ENCODE data around the gene BEGAIN. TPM values are rescaled to one million over a fixed set of nuclear protein-coding genes. Genes with fewer than 3 reads are reported as not detected.
A peak's percentile ranks its signal among the peaks of the same experiment; 100 is the strongest.

Gene BEGAIN
- polyA plus RNA-seq, 2 of the 4 experiments (the other 2 are of a cell fraction) = 1.4 to 3.7 TPM

DNA sequence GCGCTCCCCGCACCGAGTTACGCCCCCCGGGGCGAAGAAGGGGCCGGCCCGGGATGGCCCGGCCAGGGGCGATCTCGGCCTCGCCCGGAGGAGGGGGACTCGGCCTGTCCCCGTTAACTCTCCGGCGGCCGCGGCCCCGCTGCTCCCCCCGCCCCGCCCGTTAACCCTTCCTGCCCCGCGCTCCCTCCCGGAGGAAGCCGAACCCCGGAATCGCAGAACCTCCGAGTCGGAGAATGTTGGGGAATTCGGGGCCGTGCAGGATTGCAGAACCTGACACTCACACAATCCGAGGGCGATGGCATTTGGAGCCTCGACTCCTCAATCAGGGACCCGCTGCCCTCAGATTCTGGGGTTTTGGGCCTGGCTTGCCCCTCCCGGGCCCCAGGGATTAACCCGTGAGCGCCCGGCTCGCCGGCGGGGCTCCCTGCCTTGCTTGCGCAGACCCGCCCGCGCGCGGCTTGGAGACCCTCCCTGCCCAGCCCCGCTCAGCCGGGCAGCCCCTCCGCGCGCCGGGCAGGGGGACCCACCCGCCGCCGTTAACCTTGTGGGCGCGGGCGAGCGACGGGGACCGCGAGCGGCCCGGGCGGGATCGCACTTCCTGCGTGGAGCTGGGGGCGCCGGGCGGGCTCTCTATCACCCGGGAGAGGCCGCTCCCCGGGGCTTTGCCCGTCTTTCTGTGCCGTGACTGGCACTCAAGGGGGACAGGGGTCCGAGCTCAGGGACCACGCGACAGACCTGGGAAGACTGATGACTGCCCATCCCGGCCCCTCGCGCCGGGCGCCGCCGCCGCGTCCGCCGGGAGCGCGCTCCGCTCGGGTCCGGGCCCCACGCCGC is 18.8 kb downstream of the BEGAIN start:
- ATAC-seq (no peak; a peak in 1 of 6 replicates), DNase-seq (ENCODE audit: low read depth in 1 of 2, low spot score in 1 of 2) (no peak), FAIRE-seq (no peak)
- Histone ChIP-seq H3K4me1 (peaks cover 7% of the 10 kb centered on the region; the same call in 1 of the 3 replicates), H3K27ac (peak overlapping the region; percentile 41 to 83), H3K9me3 (no peaks in the 10 kb centered on the region), H3K4me2 (peak overlapping the region; percentile 98), H3K4me3 (peak overlapping the region; percentile 56)
- TF ChIP-seq, protein P1, sequence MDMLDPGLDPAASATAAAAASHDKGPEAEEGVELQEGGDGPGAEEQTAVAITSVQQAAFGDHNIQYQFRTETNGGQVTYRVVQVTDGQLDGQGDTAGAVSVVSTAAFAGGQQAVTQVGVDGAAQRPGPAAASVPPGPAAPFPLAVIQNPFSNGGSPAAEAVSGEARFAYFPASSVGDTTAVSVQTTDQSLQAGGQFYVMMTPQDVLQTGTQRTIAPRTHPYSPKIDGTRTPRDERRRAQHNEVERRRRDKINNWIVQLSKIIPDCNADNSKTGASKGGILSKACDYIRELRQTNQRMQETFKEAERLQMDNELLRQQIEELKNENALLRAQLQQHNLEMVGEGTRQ (IDR thresholded peaks at IDR 0.05) = no peak
- TF ChIP-seq BHLHE40 (IDR thresholded peaks at IDR 0.05; ENCODE audit: low read depth, low read length) (no peak), RARB (CRISPR knock-in tag; IDR thresholded peaks at IDR 0.05) (no peak), HOXB13 (CRISPR knock-in tag; IDR thresholded peaks at IDR 0.05; ENCODE audit: low read depth) (no peak), CBX2 (IDR thresholded peaks at IDR 0.05; ENCODE audit: borderline replicate concordance, low read depth) (no peak), ZFP36 (IDR thresholded peaks at IDR 0.05; ENCODE audit: borderline replicate concordance, partially characterized antibody) (no peak), POLR2AphosphoS2 (conservative IDR thresholded peaks at IDR 0.05; ENCODE audit: low read length) (no peak), KDM1A (IDR thresholded peaks at IDR 0.05; ENCODE audit: low read depth) (no peak), RAD21 (conservative IDR thresholded peaks at IDR 0.05 in 1 of 2, IDR thresholded peaks at IDR 0.05 in 1 of 2) (no peak), NR3C1 (IDR thresholded peaks at IDR 0.05) (no peak), RCOR1 (IDR thresholded peaks at IDR 0.05; ENCODE audit: low read depth, low read length) (no peak), CEBPB (IDR thresholded peaks at IDR 0.05) (no peak), RFX5 (IDR thresholded peaks at IDR 0.05) (no peak), ZC3H11A (IDR thresholded peaks at IDR 0.05) (no peak), JUN (IDR thresholded peaks at IDR 0.05) (no peak), CBX8 (IDR thresholded peaks at IDR 0.05) (no peak)
- TF ChIP-seq, protein P2, sequence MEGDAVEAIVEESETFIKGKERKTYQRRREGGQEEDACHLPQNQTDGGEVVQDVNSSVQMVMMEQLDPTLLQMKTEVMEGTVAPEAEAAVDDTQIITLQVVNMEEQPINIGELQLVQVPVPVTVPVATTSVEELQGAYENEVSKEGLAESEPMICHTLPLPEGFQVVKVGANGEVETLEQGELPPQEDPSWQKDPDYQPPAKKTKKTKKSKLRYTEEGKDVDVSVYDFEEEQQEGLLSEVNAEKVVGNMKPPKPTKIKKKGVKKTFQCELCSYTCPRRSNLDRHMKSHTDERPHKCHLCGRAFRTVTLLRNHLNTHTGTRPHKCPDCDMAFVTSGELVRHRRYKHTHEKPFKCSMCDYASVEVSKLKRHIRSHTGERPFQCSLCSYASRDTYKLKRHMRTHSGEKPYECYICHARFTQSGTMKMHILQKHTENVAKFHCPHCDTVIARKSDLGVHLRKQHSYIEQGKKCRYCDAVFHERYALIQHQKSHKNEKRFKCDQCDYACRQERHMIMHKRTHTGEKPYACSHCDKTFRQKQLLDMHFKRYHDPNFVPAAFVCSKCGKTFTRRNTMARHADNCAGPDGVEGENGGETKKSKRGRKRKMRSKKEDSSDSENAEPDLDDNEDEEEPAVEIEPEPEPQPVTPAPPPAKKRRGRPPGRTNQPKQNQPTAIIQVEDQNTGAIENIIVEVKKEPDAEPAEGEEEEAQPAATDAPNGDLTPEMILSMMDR (IDR thresholded peaks at IDR 0.05) = no peak
- TF ChIP-seq, protein P3, sequence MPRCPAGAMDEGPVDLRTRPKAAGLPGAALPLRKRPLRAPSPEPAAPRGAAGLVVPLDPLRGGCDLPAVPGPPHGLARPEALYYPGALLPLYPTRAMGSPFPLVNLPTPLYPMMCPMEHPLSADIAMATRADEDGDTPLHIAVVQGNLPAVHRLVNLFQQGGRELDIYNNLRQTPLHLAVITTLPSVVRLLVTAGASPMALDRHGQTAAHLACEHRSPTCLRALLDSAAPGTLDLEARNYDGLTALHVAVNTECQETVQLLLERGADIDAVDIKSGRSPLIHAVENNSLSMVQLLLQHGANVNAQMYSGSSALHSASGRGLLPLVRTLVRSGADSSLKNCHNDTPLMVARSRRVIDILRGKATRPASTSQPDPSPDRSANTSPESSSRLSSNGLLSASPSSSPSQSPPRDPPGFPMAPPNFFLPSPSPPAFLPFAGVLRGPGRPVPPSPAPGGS (IDR thresholded peaks at IDR 0.05) = no peak
- POLR2A ChIA-PET = no interaction called here
- WGBS (ENCODE audit: missing lambda C conversion rate) = no CpG with 5 or more reads among the region's 100 CpGs
- CTCF ChIA-PET = interaction anchor here (0.9 to 1.6 kb wide), 4 partner anchors 9 to 183 kb away, joined by 3 to 6 read pairs (median 3); no protein-coding TSS in a partner anchor

DNA sequence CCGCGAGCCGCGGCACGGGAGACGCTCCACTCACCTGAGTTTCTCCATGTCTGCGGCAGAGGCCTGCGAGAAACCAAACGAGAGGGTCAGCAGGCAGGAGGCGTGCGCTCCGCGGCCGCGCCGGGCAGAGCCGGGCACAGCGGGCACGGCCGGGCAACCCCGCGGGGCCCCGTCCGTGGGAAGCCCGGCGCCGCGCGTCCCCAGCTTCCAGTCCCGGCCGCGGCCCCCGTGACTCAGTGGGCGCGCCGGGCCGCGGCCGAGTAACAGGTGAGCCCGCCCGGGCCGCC is 19.4 kb downstream of the BEGAIN start:
- Histone ChIP-seq H3K4me1 (peaks cover 7% of the 10 kb centered on the region; the same call in 1 of the 3 replicates), H3K27ac (peak overlapping the region; percentile 41 to 83; a peak in 4 of 6 replicates), H3K4me3 (peak overlapping the region; percentile 56), H3K9me3 (no peaks in the 10 kb centered on the region), H3K4me2 (peak overlapping the region; percentile 98)
- peak in 1 of 2 experiments; percentile 23; a peak in 2 of 6 replicates for ATAC-seq
- CTCF ChIA-PET = no interaction called here
- no peak for TF ChIP-seq FOXS1 (CRISPR knock-in tag; IDR thresholded peaks at IDR 0.05)
- TF ChIP-seq TP53 (CRISPR knock-in tag; IDR thresholded peaks at IDR 0.05) = no peak
- no peak for TF ChIP-seq TFCP2L1 (CRISPR knock-in tag; IDR thresholded peaks at IDR 0.05)
- no peak for TF ChIP-seq CEBPB (IDR thresholded peaks at IDR 0.05)
- no peak for TF ChIP-seq FOSB (CRISPR knock-in tag; IDR thresholded peaks at IDR 0.05)
- no peak for TF ChIP-seq NFE2L2 (conservative IDR thresholded peaks at IDR 0.05; ENCODE audit: low read length)
- no peak for TF ChIP-seq NR3C1 (IDR thresholded peaks at IDR 0.05)
- TF ChIP-seq CBX2 (IDR thresholded peaks at IDR 0.05; ENCODE audit: borderline replicate concordance, low read depth) = no peak
- TF ChIP-seq, protein P1 (IDR thresholded peaks at IDR 0.05) = no peak
- TF ChIP-seq, protein P4, sequence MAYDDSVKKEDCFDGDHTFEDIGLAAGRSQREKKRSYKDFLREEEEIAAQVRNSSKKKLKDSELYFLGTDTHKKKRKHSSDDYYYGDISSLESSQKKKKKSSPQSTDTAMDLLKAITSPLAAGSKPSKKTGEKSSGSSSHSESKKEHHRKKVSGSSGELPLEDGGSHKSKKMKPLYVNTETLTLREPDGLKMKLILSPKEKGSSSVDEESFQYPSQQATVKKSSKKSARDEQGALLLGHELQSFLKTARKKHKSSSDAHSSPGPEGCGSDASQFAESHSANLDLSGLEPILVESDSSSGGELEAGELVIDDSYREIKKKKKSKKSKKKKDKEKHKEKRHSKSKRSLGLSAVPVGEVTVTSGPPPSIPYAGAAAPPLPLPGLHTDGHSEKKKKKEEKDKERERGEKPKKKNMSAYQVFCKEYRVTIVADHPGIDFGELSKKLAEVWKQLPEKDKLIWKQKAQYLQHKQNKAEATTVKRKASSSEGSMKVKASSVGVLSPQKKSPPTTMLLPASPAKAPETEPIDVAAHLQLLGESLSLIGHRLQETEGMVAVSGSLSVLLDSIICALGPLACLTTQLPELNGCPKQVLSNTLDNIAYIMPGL (CRISPR knock-in tag; IDR thresholded peaks at IDR 0.05; ENCODE audit: borderline replicate concordance) = no peak
- no peak for TF ChIP-seq ZSCAN20 (CRISPR knock-in tag; IDR thresholded peaks at IDR 0.05)
- TF ChIP-seq MAZ (IDR thresholded peaks at IDR 0.05; ENCODE audit: borderline replicate concordance, low read depth, low read length) = no peak
- TF ChIP-seq RFX5 (IDR thresholded peaks at IDR 0.05) = no peak
- DNase-seq (ENCODE audit: low read depth in 1 of 2, low spot score in 1 of 2) = no peak
- POLR2A ChIA-PET = no interaction called here
- WGBS (ENCODE audit: missing lambda C conversion rate) = no CpG with 5 or more reads among the region's 42 CpGs
- FAIRE-seq = no peak

All from A549 (cell line).